A549 treated with Hydrocortisone at 1 μM for 4 hours (cell line): ENCODE data around the gene REPS2. TPM values are rescaled to one million over a fixed set of nuclear protein-coding genes. Genes with fewer than 3 reads are reported as not detected.

Experiments
- total RNA-seq: library from RNA; stranded (reverse); fragments of 200-300 nt; extraction: Qiagen RNA extraction; gene quantifications from 5 replicates; pipeline ENCODE4 v1.2.3, GENCODE V29; 2022

REPS2 gene
- total RNA-seq: 0.93 to 1.7 TPM (median 1.4 TPM) in 5 replicates

GRCh38 chrX:16946361-16946964, at the start of gene REPS2:
TSS of gene REPS2 (plus strand) at chrX:16946658. CDS start at chrX:16946862, 204 bp downstream.

Other genes starting within 250 kb of the REPS2 start
- gene CTPS2, start 234.0 kb upstream of the REPS2 start, total RNA-seq: 8.4 to 13.2 TPM (median 10.2 TPM) in 5 replicates
- gene SYAP1, start 227.0 kb upstream of the REPS2 start, total RNA-seq: 20.0 to 23.4 TPM (median 22.2 TPM) in 5 replicates
- 12.7 to 18.5 TPM (median 14.1 TPM) in 5 replicates for gene TXLNG, start 160.2 kb upstream of the REPS2 start, total RNA-seq
- gene RBBP7, start 76.3 kb upstream of the REPS2 start, total RNA-seq: 157 to 180 TPM (median 166 TPM) in 5 replicates